K562 (cell line): ENCODE measurements around the gene TAF4. TPM values are rescaled to one million over a fixed set of nuclear protein-coding genes. Genes with fewer than 3 reads are reported as not detected.

Experiments used
- ATAC-seq: fragments of 200-7000 bp; cut with Tn5 transposase; 3 replicates; pipeline ENCODE4 v1.9.1; 2020; ENCODE audit warnings: moderate library complexity
- BruUV-seq: library from RNA; stranded (reverse); fragments of 400-500 nt; replicated peaks from 2 replicates; lab custom pipeline; 2021; lab: Mats Ljungman, UMichigan
- CTCF ChIA-PET: fragments of 300-600 bp; formaldehyde crosslinking; extraction: SDS; loops from one replicate; lab custom pipeline; 2021; ENCODE audit warnings: low intra/inter-chr PET ratio; lab: Yijun Ruan, JAX
- POLR2A ChIA-PET: fragments of 300-600, 350-650 bp; sonication (Branson Sonifier 250); formaldehyde crosslinking; extraction: SDS; loops from one replicate; lab custom pipeline; 2021; ENCODE audit warnings: antibody characterized with exemption, inconsistent platforms; lab: Yijun Ruan, JAX
- DNase-seq, 4 experiments: peaks; one replicate each; pipeline versions ENCODE4 v3.0.0 to v3.0.0-alpha.2; 2011 to 2018; ENCODE audit warnings: low spot score in 3 of 4, mixed read lengths in 3 of 4; ENCODE audit errors: extremely low read depth in 1 of 4
- FAIRE-seq: peaks from 2 replicates; lab custom pipeline; 2011; peaks lifted over from hg19 to GRCh38; lab: Jason Lieb, UNC
- H2AFZ ChIP-seq: 2 replicates; pipeline ENCODE4 v1.6.0; 2011; ENCODE audit warnings: low read depth, low read length, control low read depth, inconsistent platforms
- H3K27ac ChIP-seq: fragments of 200-600 bp; 3 replicates; pipeline ENCODE4 v1.8.0; 2011; ENCODE audit warnings: low read depth, mild to moderate bottlenecking, control low read depth, inconsistent platforms, low read length, moderate library complexity, mixed read lengths; ENCODE audit errors: extremely low read depth
- H3K27me3 ChIP-seq, 2 experiments: fragments of 300-600 bp in 1 of 2; 2 replicates in 1 of 2; 3 replicates in 1 of 2; pipeline versions ENCODE4 v1.6.0 to v1.8.0; 2011; ENCODE audit warnings: inconsistent platforms in 2 of 2, low read length in 2 of 2, mild to moderate bottlenecking in 1 of 2, mixed read lengths in 1 of 2, moderate library complexity in 1 of 2; ENCODE audit not compliant: control insufficient read depth in 2 of 2, insufficient read depth in 2 of 2
- H3K36me3 ChIP-seq: fragments of 300-600 bp; 3 replicates; pipeline ENCODE4 v1.8.0; 2011; ENCODE audit warnings: mild to moderate bottlenecking, low read length, inconsistent platforms; ENCODE audit not compliant: control insufficient read depth, insufficient read depth
- H3K4me1 ChIP-seq, 2 experiments: fragments of 200-600 bp in 1 of 2; replicated peaks in 1 of 2; 2 replicates in 1 of 2; 3 replicates in 1 of 2; pipeline versions ENCODE4 v1.5.1 to v1.8.0; 2011; ENCODE audit warnings: inconsistent platforms in 2 of 2, low read length in 2 of 2, mild to moderate bottlenecking in 1 of 2, mixed read lengths in 1 of 2, moderate library complexity in 1 of 2; ENCODE audit not compliant: control insufficient read depth in 2 of 2, insufficient read depth in 2 of 2
- H3K4me2 ChIP-seq: 2 replicates; pipeline ENCODE4 v1.6.1; 2011; ENCODE audit warnings: low read length, control low read depth, inconsistent platforms, mixed read lengths; ENCODE audit not compliant: insufficient read depth
- H3K4me3 ChIP-seq: fragments of 200-600 bp; sonication (generic), shearing (Covaris generic); 2 replicates; pipeline ENCODE4 v1.5.1; 2016; ENCODE audit warnings: control low read depth, inconsistent platforms
- H3K79me2 ChIP-seq: fragments of 200-600 bp; 3 replicates; pipeline ENCODE4 v1.8.0; 2011; ENCODE audit warnings: low read length, inconsistent platforms; ENCODE audit not compliant: control insufficient read depth, insufficient read depth
- H3K9ac ChIP-seq, 2 experiments: 2 replicates each; pipeline versions ENCODE4 v1.6.0 to v1.6.1; 2011; ENCODE audit warnings: low read depth in 2 of 2, low read length in 2 of 2, control low read depth in 1 of 2, inconsistent platforms in 1 of 2, mild to moderate bottlenecking in 1 of 2, mixed read lengths in 1 of 2; ENCODE audit not compliant: insufficient read depth in 1 of 2
- H3K9me1 ChIP-seq: one replicate; pipeline ENCODE4 v1.6.0; 2011; ENCODE audit warnings: inconsistent platforms, mild to moderate bottlenecking, low read length, moderate library complexity; ENCODE audit not compliant: control insufficient read depth, insufficient read depth
- H3K9me3 ChIP-seq: replicated peaks from 2 replicates; pipeline ENCODE4 v1.5.1; 2011; ENCODE audit warnings: low read depth, low read length, inconsistent platforms; ENCODE audit not compliant: control insufficient read depth, insufficient read depth
- H4K20me1 ChIP-seq: replicated peaks from 2 replicates; pipeline ENCODE4 v1.6.1; 2011; ENCODE audit warnings: low read length, inconsistent platforms, mixed read lengths; ENCODE audit not compliant: control insufficient read depth, insufficient read depth
- CHAMP1 ChIP-seq: fragments of 450-650 bp; IDR thresholded peaks from 2 replicates; pipeline ENCODE4 v1.6.1; 2016; ENCODE audit warnings: mild to moderate bottlenecking
- E2F5 ChIP-seq: sonication (generic); formaldehyde crosslinking; IDR thresholded peaks from 2 replicates; pipeline ENCODE4 v1.8.0; 2022; ENCODE audit warnings: mild to moderate bottlenecking, missing genetic modification reagents
- ESRRB ChIP-seq: fragments of 250-450 bp; sonication (Bioruptor Pico); IDR thresholded peaks from 2 replicates; pipeline ENCODE4 v1.5.0; 2020; ENCODE audit warnings: mild to moderate bottlenecking, moderate library complexity, borderline replicate concordance
- HDAC2 ChIP-seq: fragments of 450-650 bp; IDR thresholded peaks from 2 replicates; pipeline ENCODE4 v1.6.1; 2016; ENCODE audit warnings: mild to moderate bottlenecking
- MEF2A ChIP-seq: IDR thresholded peaks from 2 replicates; pipeline ENCODE4 v1.6.1; 2011; ENCODE audit warnings: low read depth, mild to moderate bottlenecking, low read length, moderate library complexity; ENCODE audit not compliant: control insufficient read depth
- PML ChIP-seq: IDR thresholded peaks from 2 replicates; pipeline ENCODE4 v1.6.1; 2012; ENCODE audit warnings: low read length, inconsistent platforms
- POLR2B ChIP-seq: fragments of 450-650 bp; IDR thresholded peaks from 2 replicates; pipeline ENCODE4 v1.6.1; 2018; ENCODE audit warnings: low read depth; ENCODE audit not compliant: partially characterized antibody
- RFX1 ChIP-seq: fragments of 450-650 bp; IDR thresholded peaks from 2 replicates; pipeline ENCODE4 v1.6.1; 2016; ENCODE audit warnings: mild to moderate bottlenecking, moderate library complexity
- WHSC1 ChIP-seq: IDR thresholded peaks from one replicate; pipeline ENCODE4 v1.6.1; 2012; ENCODE audit warnings: low read length, control low read depth, inconsistent platforms
- ZNF175 ChIP-seq: fragments of 200-800 bp; sonication (Bioruptor generic); IDR thresholded peaks from 2 replicates; pipeline ENCODE4 v1.6.1; 2016; ENCODE audit warnings: low read depth, mild to moderate bottlenecking, missing genetic modification characterization, missing compliant biosample characterization
- ZNF668 ChIP-seq: fragments of 250-450 bp; sonication (Bioruptor Pico); IDR thresholded peaks from 2 replicates; pipeline ENCODE4 v1.8.0; 2022; ENCODE audit warnings: mild to moderate bottlenecking, inconsistent platforms
- WGBS: fragments of 100-300 bp; shearing (Covaris generic); methylation state at CpG from one replicate; pipeline ENCODE4 v1.1.6; 2016; ENCODE audit warnings: low coverage, mixed read lengths; ENCODE audit not compliant: insufficient coverage; ENCODE audit errors: missing lambda C conversion rate; 5-methylcytosine and 5-hydroxymethylcytosine counted together
- in situ Hi-C: fragments of 300-500 bp; cut with MboI; formaldehyde crosslinking; loops from 4 replicates; pipeline ENCODE4 v1.15.0; 2018; ENCODE audit warnings: inconsistent platforms, mixed read lengths
- intact Hi-C: fragments of 100-400 bp; cut with micrococcal nuclease; formaldehyde crosslinking; loops from 2 replicates; pipeline ENCODE4 v1.14.2; 2022
- polyA plus RNA-seq, 8 experiments: library from polyadenylated mRNA; depleted of rRNA in 4 of 8; stranded (reverse) in 5 of 8; unstranded in 3 of 8; fragments of >200 nt; fragmentation: Nextera tagmentation in 2 of 8; fragmentation: Illumina TruSeq in 1 of 8; extraction: Ambion mirVana in 2 of 8; extraction: Trizol in 1 of 8; gene quantifications; 2 replicates each; pipeline versions ENCODE4 v1.2.1 to v1.2.3, GENCODE V29; 2011 to 2014; ENCODE audit warnings: inconsistent platforms in 1 of 8, missing spikeins in 1 of 8
- total RNA-seq, 7 experiments: library from RNA; depleted of rRNA in 6 of 7; stranded (reverse); fragments of >200 nt in 6 of 7; fragmentation: Illumina TruSeq in 2 of 7; extraction: Trizol in 2 of 7; gene quantifications; 2 replicates each; pipeline versions ENCODE4 v1.2.1 to v1.2.3, GENCODE V29; 2011 to 2021; ENCODE audit warnings: low replicate concordance in 1 of 7
- TF ChIP-seq, protein P1 (sequence below): sonication (generic); formaldehyde crosslinking; IDR thresholded peaks from 2 replicates; pipeline ENCODE4 v1.8.1; 2023; ENCODE audit warnings: missing genetic modification reagents, mild to moderate bottlenecking, borderline replicate concordance

TAF4 gene
- total and polyA plus RNA-seq, 9 of the 15 experiments (the other 6 are each of a cell fraction or from before 2014, with no cell fraction given), result 0.44 to 28.3 (median 5.6) TPM

GRCh38 chr20:62103508-62104233 lies 38.0 kb upstream of the TAF4 start:
- peaks cover 35 to 64% of the 10 kb centered on the region in 2 experiments for H3K27me3 ChIP-seq
- POLR2A ChIA-PET, result interaction anchor here (0.7 kb wide), 1 partner anchor 17 kb away, joined by 4 read pairs; no protein-coding TSS in a partner anchor
- in situ Hi-C loops, result no loop called here

More at GRCh38 chr20:62103508-62104233, 38.0 kb upstream of the TAF4 start:
- Histone ChIP-seq H3K4me1 (peaks cover 0 to 23% of the 10 kb centered on the region in 2 experiments; a peak in 3 of 5 replicates), H3K36me3 (no peaks in the 10 kb centered on the region), H3K4me3 (no peak overlapping the region), H3K4me2 (no peak overlapping the region), H2AFZ (no peak overlapping the region), H3K79me2 (no peaks in the 10 kb centered on the region), H3K27ac (no peak overlapping the region), H4K20me1 (no peaks in the 10 kb centered on the region), H3K9ac (no peak overlapping the region), H3K9me1 (no peaks in the 10 kb centered on the region), H3K9me3 (no peaks in the 10 kb centered on the region; the same call in 1 of the 2 replicates)
- FAIRE-seq (no peak), ATAC-seq (no peak), DNase-seq (no peak)
- TF ChIP-seq HDAC2 (no peak), POLR2B (no peak), RFX1 (no peak), E2F5 (no peak), ESRRB (CRISPR knock-in tag) (no peak), MEF2A (no peak), ZNF668 (CRISPR knock-in tag) (no peak), WHSC1 (no peak), ZNF175 (CRISPR knock-in tag) (no peak), CHAMP1 (no peak), PML (no peak)
- TF ChIP-seq, protein P1, sequence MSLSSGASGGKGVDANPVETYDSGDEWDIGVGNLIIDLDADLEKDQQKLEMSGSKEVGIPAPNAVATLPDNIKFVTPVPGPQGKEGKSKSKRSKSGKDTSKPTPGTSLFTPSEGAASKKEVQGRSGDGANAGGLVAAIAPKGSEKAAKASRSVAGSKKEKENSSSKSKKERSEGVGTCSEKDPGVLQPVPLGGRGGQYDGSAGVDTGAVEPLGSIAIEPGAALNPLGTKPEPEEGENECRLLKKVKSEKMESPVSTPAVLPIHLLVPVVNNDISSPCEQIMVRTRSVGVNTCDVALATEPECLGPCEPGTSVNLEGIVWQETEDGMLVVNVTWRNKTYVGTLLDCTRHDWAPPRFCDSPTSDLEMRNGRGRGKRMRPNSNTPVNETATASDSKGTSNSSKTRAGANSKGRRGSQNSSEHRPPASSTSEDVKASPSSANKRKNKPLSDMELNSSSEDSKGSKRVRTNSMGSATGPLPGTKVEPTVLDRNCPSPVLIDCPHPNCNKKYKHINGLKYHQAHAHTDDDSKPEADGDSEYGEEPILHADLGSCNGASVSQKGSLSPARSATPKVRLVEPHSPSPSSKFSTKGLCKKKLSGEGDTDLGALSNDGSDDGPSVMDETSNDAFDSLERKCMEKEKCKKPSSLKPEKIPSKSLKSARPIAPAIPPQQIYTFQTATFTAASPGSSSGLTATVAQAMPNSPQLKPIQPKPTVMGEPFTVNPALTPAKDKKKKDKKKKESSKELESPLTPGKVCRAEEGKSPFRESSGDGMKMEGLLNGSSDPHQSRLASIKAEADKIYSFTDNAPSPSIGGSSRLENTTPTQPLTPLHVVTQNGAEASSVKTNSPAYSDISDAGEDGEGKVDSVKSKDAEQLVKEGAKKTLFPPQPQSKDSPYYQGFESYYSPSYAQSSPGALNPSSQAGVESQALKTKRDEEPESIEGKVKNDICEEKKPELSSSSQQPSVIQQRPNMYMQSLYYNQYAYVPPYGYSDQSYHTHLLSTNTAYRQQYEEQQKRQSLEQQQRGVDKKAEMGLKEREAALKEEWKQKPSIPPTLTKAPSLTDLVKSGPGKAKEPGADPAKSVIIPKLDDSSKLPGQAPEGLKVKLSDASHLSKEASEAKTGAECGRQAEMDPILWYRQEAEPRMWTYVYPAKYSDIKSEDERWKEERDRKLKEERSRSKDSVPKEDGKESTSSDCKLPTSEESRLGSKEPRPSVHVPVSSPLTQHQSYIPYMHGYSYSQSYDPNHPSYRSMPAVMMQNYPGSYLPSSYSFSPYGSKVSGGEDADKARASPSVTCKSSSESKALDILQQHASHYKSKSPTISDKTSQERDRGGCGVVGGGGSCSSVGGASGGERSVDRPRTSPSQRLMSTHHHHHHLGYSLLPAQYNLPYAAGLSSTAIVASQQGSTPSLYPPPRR, result no peak
- CTCF ChIA-PET, result no interaction called here
- 7% methylated on average over 21 of the region's 21 CpGs for WGBS
- intact Hi-C loops, result no loop called here
- no TSS peak for BruUV-seq
